GM18508 (cell line): Measurements from ENCODE around the gene LSM4.

Experiments
- ATAC-seq: cut with Tn5 transposase; IDR thresholded peaks from one replicate; pipeline ENCODE4 v1.9.1; 2021; ENCODE audit warnings: moderate number of reproducible peaks; ENCODE audit not compliant: insufficient read depth, unreplicated experiment

Gene LSM4

DNA sequence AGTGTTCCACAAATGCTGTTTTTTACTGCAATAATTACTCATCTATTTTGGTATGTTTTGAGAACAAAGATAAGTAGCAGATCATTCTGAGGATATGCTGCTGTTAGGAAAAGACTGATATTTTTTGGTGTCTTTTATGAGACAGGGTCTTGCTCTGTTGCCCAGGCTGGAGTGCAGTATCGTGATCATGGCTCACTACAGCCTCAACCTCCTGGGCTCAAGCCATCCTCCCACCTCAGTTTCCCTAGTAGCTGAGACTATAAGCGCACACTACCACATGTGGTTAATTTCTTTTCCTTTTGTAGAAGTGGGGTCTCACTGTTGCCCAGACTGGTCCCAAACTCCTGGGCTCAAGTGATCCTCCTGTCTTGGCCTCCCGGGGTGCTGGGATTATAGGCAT, 9.5 kb downstream of the LSM4 start:
- no peak for ATAC-seq

DNA sequence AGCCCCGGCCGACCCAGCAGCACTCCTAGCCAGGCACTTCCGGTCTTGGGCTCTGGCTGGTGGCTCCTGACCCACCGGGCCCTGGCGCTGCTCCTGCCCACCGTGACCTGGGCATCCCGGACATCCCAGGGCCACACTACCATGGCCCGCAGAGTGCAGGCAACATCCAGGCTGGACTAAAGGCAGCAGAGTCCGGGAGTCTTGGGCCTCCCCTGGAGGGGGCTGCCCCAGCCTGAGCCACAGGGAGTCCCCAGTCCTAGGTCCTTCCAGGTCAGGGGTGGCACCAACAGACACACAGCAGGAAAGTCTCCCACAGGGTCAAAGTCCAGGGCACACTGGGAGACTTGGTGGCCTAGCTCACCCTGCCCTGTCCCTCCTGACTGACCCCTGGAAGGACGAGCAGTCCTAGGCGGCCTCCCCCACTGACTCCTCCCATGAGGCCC, 10.8 kb downstream of the LSM4 start:
- no peak for ATAC-seq

DNA sequence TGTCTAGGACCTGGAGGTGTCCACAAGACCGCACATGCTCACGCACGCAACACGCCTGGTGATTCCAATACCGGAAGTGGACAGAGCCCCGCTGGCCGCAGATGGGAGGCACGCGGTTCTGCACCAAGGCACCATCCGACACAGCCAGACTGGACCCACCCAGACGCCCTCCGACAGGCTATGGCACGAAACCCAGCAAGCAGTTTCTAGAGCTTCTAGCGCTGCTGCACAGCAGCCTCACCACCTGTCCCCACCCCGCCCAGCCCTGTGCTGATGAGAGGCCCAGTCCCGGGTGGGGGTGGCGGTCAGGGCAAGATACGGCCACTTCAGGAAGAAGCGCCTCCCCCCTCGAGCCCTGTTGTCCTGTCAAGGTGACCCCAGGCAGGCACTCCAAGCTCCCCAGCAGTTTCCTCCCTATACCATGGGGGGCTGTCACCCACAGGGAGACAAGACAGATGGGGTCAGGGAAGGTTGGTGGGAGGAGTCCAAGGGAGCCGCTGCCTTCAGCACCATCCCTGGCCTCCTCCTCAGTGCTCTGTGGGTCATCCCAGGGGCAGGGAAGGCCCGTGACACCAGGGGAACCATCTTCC, 11.3 kb downstream of the LSM4 start:
- no peak for ATAC-seq

DNA sequence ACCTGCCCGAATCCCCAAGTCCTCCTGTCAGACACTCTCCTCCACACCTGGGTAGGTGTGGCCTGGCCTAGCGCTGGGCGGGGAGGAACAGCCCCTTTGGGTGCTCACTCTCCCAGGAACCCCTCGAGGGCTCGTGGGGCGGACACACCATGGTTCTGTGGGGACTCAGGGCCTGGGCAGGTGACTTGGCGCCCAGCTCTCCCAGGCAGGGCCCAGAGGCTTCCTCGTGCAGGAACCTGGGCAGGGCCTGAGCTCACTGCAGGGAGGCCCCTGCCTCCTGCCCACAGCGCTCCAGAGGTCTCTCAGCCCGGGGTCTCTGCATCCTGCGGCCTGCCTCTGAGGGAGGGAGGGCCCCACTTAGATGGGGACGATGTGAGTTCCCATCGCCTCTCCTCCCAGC, 11.9 kb downstream of the LSM4 start:
- ATAC-seq: no peak

DNA sequence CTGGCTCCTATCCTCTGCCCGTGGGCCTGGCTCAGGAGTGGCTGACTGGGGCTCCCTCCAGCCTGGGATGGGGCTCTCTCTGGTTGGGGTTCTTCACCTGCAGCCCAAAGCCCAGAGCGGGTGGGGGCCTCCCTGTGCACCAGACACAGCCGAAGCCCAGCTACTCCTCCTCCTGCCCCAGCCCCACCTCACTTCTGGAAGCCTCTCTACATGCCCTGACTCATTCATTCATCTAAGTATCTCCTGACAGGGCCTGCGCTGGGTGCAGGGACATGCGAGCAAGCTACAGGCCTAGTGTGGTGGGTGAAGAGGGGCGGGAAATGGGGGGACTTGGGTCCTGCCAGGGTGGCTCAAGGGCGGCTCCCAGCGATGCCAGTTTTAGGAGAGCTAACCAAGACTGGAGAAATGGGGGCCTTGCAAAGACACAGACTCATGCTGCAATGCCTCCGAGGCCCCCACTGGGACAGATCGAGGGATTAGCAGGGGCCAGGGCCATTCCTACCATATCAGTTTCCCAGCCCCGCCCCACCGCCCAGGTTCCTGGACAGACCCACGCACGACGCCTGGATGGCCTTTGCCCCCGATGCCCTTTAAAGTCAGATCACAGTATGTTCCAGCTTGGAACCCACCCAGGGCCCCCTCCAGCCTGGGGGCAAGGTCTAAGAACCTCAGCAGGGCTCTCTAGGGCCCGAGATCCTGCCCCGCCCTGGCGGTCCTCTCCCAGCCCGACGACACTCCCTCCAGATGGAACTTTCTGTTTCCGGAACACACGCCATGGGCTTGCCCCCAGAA, 12.6 kb downstream of the LSM4 start:
- no peak for ATAC-seq

DNA sequence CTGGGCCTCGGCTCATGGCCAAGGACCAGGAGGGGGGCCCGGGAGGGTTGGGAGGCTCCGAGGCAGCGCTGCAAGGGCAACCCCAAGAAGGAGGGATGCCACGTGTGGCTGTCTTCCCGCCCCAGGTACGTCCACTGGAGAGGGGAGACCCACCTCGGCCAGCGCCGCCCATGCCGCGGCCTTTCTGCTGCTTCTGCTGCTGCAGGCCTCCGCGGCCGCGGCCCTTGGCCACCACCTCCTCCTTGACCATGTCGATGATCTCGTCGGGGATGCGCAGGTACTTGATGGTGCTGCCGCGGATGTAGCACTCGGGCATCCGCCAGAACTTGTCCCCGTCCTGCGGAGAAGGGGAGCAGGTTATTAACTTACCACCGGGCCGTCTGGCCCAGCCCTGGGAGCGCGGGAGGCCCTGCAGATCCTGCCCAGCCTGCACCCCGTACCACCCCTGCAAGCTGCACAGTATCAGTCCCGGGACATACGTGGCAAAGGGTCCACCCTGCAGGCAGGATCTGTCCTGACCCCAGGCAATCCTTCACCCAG, 13.3 kb downstream of the LSM4 start:
- ATAC-seq: no peak

DNA sequence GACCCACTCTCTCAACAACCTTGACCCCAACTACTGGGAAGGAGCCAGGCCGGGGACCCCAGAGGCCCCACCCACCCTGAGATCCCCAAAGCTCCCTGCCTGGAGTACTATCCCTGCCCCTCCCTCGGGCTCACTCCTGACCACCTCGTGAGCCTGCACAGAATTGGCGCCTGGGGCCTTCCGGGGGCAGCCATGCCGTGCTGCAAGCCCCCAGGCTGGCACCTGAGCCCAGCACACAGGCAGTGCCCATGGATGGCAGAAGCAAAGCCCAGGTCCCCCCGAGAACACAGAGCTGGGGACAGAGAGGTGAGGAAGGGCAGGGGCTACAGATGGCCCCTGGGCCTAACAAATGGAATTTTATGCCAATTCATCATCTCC, 13.9 kb downstream of the LSM4 start:
- no peak for ATAC-seq

DNA sequence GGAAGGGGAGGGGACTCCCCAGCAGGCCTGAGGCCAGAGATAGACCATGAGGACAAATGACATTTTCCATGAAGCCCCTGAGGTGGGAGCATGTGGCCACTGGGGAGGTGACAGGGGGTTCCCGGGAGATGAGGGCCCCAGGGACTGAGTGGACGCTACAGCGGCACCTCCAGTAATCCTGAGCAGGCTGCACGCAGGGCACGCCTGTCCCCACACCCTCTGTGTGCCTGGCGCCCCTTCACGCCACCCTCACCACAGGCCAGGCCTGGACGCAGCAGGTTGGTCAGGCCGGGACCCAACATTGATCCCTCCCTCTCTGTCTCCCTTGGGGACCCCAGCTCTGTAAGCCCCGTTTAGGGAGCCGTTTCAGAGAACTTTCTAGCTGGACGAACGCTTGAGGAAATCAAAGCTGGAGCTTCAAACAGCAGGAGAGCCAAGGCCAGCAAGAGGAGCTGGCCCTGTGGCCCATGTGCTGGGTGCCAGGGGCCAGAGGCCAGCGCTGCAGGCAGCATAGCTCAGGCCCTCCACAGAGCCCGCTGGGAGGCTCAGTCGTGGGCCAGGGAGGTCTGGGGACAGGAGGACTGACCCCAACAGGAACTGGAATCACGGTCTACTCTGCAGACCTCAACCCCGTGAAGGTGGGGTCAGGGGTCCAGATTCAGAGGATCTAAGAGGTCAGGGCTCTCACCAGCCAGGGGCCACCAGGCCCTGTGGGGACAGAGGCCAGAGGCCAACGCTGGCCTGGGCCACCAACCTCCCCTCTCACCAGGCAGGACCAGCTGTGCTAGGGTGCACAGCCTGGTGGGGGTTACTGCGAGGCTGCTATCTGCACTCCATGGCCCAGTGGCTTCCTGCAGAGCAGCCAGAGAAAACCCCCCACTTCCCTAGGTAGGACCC, 14.6 kb downstream of the LSM4 start:
- no peak for ATAC-seq

DNA sequence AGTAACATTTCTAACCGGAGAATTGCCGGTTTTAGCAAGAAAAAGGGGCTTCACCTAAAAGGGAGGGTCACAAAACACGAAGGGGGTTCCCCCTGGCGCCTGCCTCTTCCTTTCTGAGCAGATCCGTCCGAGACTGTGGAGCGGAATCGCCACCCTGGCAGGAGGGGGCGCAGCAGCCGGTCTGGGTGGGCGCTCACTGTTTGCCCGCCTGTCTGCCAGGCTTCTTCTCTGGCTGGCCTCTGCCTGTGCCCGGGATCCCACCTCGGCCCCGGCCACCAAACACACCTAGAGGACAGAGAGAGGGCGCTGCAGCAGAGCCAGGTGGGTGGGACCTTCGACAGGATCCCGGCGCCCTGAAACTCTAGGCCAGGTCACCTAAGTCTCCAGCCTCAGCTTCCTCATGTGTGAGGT, 15.6 kb downstream of the LSM4 start:
- no peak for ATAC-seq

DNA sequence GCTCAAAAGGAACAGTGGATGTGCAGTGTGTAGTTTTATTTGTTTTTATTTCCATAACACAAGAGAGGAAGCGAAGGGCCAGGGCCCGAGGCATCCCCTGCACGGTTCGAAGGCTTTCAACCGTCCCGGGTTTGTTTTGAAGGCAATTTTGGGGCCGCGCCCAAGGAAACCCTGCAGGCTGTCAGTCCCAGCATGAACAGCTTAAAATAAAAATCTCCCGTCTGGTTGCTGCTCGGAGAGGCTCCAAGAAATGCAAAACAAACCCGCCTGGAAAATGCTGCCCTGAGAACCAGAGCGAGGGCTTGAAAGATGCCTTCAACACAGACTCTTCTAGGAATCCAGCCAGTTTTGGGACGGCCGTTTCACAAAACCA, 16.0 kb downstream of the LSM4 start:
- ATAC-seq: no peak

DNA sequence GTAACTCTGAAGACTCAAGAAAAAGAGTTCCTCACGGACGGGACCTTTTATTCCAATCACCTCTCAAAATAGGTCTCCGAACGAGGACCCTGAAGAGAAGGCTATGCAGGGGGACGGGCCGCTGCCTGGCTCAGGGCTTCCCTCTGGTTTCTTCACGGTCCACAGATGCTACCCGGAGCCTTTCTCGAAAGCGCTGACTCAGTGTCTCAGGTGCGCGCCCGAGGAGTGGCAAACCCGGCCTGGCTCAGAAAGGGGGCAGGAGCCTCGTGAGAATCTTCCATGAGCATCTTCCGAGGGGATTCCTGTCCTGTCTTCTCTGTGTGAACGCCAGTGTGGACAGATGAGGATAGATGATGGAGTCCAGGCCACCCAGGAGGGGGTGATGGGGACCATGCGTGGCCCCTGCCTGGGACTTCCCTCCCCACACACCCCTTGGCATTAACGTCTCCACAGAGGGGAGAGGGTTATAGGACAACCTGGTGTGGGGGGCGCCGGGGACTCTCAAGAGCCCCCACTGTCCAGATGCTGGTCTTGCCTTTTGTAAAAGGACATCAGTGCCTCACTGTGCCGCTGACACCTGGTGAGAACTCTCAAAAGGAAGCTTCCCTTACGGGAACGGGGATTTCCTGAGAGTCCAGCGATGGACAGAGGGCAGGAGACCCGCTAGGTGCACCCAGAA, 16.5 kb downstream of the LSM4 start:
- no peak for ATAC-seq

DNA sequence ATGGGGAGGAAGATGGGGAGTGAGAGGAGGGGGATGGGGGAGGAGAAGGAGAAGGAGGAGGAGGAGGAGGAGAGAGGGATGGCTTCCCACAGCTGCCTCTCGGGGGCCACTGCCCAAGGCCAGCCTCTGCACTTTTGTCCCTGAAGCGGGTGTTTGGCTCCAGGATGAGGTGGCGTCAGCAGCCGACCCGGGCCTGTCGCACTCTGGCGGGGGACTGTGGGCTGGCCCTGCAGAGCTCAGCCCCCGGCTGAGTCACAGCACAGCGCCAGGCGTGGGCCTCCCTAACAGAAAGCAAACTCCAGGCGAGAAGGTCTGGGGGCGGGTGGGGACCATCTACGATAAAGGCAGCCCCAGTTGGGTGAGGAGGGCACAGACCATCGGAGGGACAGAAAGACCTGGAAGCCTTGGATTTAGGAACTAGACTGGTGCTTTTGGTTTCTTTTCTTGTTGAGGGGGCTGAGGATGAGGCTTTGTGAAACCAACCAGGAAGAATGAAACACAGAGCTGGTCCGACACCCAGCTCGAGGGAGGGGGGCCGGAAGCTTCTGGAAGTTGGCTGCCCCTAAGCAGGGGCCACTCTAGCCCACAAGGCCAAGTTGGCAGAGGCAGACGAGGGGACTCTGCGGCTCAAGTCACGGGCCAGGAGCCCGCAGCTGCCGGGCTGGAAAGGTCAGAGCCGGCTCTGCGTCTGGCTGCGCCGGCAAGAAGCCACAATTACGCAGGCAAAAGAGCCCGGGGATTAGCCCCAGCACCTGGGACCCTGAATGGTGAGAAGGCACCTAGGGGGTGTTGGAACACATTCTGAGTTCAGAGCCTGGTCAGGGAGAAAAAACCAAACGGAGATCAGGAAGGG, 18.2 kb downstream of the LSM4 start:
- no peak for ATAC-seq

DNA sequence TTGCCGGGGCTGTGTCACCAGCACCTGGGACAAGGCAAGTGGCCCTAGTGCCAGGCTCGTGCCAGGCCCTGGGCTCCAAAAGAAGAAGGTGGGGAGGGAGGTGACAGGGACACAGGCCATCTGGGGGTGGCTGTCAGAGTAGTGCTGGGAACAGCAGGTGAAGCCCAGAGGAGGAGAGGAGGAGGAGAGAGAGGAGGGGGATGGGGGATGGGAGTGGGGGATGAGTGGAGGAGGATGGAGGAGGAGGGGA, 18.7 kb downstream of the LSM4 start:
- ATAC-seq: no peak

DNA sequence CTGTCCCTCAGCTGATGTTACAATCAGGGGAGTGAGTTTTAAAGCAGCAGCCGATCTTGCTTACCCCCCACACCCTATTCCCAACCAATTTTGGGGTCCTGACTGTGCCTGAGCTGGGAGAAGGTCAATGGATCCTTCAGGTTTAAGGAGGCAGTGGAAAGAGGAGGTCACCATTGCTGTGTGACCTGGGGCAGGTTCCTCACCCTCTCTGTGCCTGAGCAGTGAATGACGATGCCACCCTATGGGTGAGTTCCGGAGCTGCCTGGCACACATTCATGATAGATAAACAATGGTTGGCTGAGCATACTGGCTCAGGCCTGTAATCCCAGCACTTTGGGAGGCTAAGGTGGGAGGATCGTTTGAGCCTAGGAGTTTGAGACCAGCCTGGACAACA, 21.2 kb downstream of the LSM4 start:
- ATAC-seq: no peak

DNA sequence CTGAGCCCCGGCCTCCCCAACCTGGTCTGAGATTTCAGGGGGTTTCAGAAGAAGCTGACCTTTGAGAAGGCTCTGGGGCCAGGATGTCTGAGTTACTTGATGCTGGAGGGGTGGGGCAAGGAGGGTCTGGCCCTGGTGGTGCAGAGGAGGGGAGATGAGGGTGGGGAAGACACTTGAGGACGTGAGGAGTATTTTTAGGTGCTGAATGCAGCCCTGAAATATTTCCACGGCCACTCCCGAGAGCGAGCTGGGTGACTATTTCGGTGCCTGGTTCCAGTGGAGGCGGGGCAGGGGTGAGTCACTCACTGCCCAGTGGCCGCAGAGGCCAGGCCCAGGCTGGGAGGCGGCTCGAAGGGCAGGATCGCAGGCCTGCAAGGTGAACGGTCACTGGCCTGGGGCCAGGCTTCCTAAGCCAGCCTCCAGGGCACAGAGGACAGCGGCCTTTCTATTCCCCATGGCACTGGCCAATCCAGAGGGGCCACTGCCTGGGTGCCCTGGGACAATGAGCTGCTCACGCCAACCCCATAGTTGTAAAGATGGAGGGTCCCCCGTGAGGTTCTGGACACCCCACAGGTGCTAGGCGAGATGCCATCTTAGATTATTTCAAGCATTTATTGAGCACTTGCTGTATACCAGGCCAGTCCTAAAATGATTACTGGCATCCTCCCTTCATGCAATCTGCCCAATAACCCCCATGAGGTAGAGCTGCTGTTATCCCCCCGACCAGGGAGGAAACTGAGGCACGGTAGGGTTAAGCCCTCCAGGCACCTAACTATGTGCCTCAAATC, 21.8 kb downstream of the LSM4 start:
- no peak for ATAC-seq

DNA sequence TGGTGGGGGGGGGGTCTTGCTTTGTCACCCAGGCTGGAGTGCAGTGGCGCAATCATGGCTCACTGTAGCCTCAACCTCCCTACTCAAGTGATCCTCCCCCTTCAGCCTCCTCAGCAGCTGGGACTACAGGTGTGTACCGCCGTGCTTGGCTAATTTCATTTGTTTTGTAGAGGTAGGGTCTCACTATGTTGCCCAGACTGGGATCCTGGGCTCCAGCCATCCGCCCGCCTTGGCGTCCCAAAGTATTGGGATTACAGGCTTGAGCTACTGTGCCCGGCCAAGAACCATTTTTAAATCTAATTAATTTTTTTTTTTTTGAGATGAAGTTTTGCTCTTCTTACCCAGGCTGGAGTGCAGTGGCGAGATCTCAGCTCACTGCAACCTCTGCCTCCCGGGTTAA, 23.2 kb downstream of the LSM4 start:
- ATAC-seq: no peak

DNA sequence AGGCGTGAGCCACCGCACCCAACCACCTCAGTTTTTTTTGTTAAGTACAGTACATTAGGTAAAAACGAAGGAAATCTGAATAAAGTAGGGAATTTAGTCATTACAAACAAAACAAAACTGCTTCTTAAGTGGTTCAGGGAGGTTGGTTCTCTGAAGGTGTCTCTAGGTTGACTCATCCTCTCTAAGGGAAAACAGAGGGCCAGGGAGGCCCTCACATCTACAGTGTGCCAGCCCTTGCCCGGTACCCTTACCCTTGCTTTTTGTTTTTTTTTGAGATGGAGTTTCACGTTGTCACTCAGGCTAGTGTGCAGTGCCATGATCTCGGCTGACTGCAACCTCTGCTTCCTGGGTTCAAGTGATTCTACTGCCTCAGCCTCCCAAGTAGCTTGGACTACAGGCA, 24.3 kb downstream of the LSM4 start:
- ATAC-seq: no peak

DNA sequence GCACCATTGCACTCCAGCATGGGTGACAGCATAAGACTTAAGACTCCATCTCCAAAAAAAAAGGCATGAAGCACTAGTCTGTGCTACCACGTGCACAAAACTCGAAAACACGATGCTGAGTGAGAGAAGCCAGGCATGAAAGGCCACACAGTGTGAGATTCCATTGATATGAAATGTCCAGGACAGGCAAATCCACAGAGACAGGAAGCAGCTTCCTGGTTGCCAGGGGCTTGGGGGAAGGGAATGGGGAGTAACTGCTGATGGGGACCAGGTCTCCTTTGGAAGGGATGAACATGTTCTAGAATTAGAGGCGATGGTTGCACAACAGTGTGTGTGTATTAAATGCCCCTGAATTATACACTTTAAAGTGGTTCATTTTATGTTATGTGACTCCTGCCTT, 25.6 kb downstream of the LSM4 start:
- no peak for ATAC-seq

DNA sequence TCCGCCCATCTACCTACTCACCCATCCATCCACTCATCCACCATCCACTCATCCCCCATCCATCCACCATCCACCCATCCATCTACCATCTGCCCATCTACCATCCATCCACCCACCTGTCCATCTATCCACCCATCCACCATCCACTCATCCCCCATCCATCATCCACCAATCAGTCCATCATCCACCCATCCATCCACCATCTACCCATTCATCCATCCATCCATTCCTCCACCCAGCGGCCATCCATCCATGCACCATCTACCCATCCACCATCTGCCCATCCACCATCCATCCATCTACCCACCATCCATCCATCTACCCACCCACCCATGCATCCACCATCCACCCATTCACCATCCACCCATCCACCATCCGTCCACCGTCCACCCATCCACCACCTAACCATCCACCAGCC, 27.8 kb downstream of the LSM4 start:
- ATAC-seq: no peak
